GM06990 (cell line): Measurements from ENCODE around the gene RBFOX1.

ENCODE experiments used
- DNase-seq: peaks from one replicate; pipeline ENCODE4 v3.0.0-alpha.2; 2011; ENCODE audit not compliant: insufficient read length; ENCODE audit errors: extremely low read depth
- H3K27me3 ChIP-seq: replicated peaks from 2 replicates; pipeline ENCODE4 v1.6.0; 2011; ENCODE audit warnings: low read length; ENCODE audit not compliant: control insufficient read depth, insufficient read depth
- H3K36me3 ChIP-seq: 2 replicates; pipeline ENCODE4 v1.5.1; 2011; ENCODE audit warnings: low read length; ENCODE audit not compliant: control insufficient read depth, insufficient read depth
- H3K4me3 ChIP-seq: replicated peaks from 2 replicates; pipeline ENCODE4 v1.5.1; 2011; ENCODE audit warnings: low read depth, mild to moderate bottlenecking, control low read depth, low read length
- CTCF ChIP-seq: IDR thresholded peaks from 2 replicates; pipeline ENCODE4 v1.5.1; 2011; ENCODE audit warnings: low read length, control low read depth, mild to moderate bottlenecking, inconsistent platforms; ENCODE audit not compliant: insufficient read depth, poor library complexity, severe bottlenecking

RBFOX1 gene

GRCh38 chr16:7602291-7602950, 269.8 kb downstream of the RBFOX1 start:
- TF ChIP-seq CTCF: no peak
- no peak for DNase-seq
- no peaks in the 10 kb centered on the region for H3K27me3 ChIP-seq
- no peaks in the 10 kb centered on the region for H3K36me3 ChIP-seq
- H3K4me3 ChIP-seq: no peak overlapping the region

- Histone ChIP-seq H3K27me3 (no peaks in the 10 kb centered on the region), H3K4me3 (no peak overlapping the region), H3K36me3 (no peaks in the 10 kb centered on the region)
- TF ChIP-seq CTCF: no peak
- no peak for DNase-seq
Measured at GRCh38 chr16:7605812-7606211, 273.2 kb downstream of the RBFOX1 start.

- TF ChIP-seq CTCF: no peak
- Histone ChIP-seq H3K4me3 (no peak overlapping the region), H3K36me3 (no peaks in the 10 kb centered on the region), H3K27me3 (no peaks in the 10 kb centered on the region)
- no peak for DNase-seq
Measured at GRCh38 chr16:7612671-7613070, 280.0 kb downstream of the RBFOX1 start.

GRCh38 chr16:7613518-7613917, 280.9 kb downstream of the RBFOX1 start:
- no peaks in the 10 kb centered on the region for H3K36me3 ChIP-seq
- H3K27me3 ChIP-seq: no peaks in the 10 kb centered on the region
- H3K4me3 ChIP-seq: no peak overlapping the region
- DNase-seq: no peak
- TF ChIP-seq CTCF: no peak

GRCh38 chr16:7614021-7614795, 281.6 kb downstream of the RBFOX1 start:
- Histone ChIP-seq H3K36me3 (no peaks in the 10 kb centered on the region), H3K27me3 (no peaks in the 10 kb centered on the region), H3K4me3 (no peak overlapping the region)
- TF ChIP-seq CTCF: no peak
- no peak for DNase-seq
